Neutrophil (primary cell): ENCODE data around the gene KMT2D.

Experiments used
- H3K27ac ChIP-seq: fragments of 200-600 bp; sonication (generic); 2 replicates; pipeline ENCODE4 v1.5.1; 2016; ENCODE audit warnings: mild to moderate bottlenecking, moderate library complexity
- H3K27me3 ChIP-seq: fragments of 200-600 bp; sonication (generic); 2 replicates; pipeline ENCODE4 v1.6.0; 2016; ENCODE audit warnings: mild to moderate bottlenecking
- H3K36me3 ChIP-seq: fragments of 200-600 bp; sonication (generic); 2 replicates; pipeline ENCODE4 v1.5.1; 2017
- H3K4me1 ChIP-seq, 2 experiments: fragments of 200-600 bp in 1 of 2; sonication (generic) in 1 of 2; 1 replicate in 1 of 2; 2 replicates in 1 of 2; pipeline versions ENCODE4 v1.5.1 to v1.6.1; 2013 to 2016; ENCODE audit warnings: low read depth in 1 of 2, low read length in 1 of 2, mild to moderate bottlenecking in 1 of 2, moderate library complexity in 1 of 2; ENCODE audit not compliant: control insufficient read depth in 1 of 2, insufficient read depth in 1 of 2
- H3K4me3 ChIP-seq, 2 experiments: fragments of 200-600 bp in 1 of 2; sonication (generic) in 1 of 2; 1 replicate in 1 of 2; 2 replicates in 1 of 2; pipeline ENCODE4 v1.5.1; 2013 to 2016; ENCODE audit warnings: low read depth in 1 of 2, low read length in 1 of 2, mild to moderate bottlenecking in 1 of 2, moderate library complexity in 1 of 2
- H3K9me3 ChIP-seq: fragments of 200-600 bp; sonication (generic); 2 replicates; pipeline ENCODE4 v1.5.1; 2016
- TF ChIP-seq, protein P1 (sequence below): fragments of 200-600 bp; sonication (generic); IDR thresholded peaks from 2 replicates; pipeline ENCODE4 v1.5.1; 2016; ENCODE audit warnings: antibody characterized with exemption

Gene KMT2D

DNA sequence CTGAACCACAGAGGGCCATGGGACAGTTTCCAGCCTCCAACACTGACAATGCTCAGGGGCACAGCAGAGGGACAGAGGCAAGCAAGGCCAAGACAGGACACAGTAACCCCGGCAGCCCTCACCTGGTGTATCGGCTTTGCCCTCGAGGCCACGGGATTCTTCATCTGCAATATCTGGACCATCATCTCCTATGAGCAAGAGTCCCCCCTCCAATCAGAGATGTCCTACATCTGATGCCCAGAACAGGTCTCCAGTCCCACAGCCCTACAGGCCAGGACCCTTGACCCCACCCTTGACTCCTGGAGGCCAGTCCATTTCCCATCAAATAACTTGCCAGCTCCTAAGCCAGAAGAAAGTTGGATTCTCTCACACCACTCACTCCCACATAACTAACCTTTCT is 17.4 kb downstream of the KMT2D start:
- H3K27ac ChIP-seq: no peak overlapping the region

DNA sequence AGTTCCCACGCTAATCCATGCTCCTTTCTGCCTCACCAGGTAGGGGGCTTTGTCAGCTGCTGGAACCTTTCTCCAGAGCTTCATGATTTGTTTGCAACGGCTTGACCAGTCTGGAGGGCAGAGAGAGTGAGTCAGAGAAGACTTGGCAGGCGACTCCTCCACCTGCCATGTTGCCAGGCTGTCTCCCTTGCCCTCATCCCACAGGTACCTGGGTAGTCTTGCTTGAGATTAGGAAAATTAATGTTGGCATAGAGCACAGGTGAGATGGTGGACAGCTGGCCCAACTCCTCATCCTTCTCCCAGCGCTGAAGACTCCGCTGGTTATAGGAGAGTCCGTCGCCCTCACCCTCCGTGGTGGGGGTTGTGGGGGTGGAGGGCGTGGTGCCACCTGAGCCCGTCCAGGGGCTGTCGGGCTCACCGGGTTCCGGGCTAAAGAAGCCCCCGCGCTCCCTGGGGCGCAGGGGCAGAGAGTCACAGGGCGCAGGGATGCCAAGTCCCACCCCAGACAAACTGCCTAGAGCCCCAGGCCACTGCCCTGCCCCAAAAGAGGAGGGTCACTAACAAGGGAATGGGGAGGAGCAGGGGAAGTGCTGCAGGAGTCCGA is 18.6 kb downstream of the KMT2D start:
- Histone ChIP-seq H3K4me1 (peaks cover 0 to 3% of the 10 kb centered on the region in 2 experiments), H3K36me3 (peaks cover 100% of the 10 kb centered on the region), H3K9me3 (no peaks in the 10 kb centered on the region), H3K27me3 (no peaks in the 10 kb centered on the region), H3K4me3 (no peak overlapping the region), H3K27ac (no peak overlapping the region)
- TF ChIP-seq, protein P1, sequence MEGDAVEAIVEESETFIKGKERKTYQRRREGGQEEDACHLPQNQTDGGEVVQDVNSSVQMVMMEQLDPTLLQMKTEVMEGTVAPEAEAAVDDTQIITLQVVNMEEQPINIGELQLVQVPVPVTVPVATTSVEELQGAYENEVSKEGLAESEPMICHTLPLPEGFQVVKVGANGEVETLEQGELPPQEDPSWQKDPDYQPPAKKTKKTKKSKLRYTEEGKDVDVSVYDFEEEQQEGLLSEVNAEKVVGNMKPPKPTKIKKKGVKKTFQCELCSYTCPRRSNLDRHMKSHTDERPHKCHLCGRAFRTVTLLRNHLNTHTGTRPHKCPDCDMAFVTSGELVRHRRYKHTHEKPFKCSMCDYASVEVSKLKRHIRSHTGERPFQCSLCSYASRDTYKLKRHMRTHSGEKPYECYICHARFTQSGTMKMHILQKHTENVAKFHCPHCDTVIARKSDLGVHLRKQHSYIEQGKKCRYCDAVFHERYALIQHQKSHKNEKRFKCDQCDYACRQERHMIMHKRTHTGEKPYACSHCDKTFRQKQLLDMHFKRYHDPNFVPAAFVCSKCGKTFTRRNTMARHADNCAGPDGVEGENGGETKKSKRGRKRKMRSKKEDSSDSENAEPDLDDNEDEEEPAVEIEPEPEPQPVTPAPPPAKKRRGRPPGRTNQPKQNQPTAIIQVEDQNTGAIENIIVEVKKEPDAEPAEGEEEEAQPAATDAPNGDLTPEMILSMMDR: no peak

More for the DNA sequence above, 17.4 kb downstream of the KMT2D start:
- Histone ChIP-seq H3K27me3 (no peaks in the 10 kb centered on the region), H3K4me1 (peaks cover 0 to 3% of the 10 kb centered on the region in 2 experiments), H3K9me3 (no peaks in the 10 kb centered on the region), H3K36me3 (peaks cover 100% of the 10 kb centered on the region), H3K4me3 (no peak overlapping the region)
- TF ChIP-seq, protein P1: no peak

DNA sequence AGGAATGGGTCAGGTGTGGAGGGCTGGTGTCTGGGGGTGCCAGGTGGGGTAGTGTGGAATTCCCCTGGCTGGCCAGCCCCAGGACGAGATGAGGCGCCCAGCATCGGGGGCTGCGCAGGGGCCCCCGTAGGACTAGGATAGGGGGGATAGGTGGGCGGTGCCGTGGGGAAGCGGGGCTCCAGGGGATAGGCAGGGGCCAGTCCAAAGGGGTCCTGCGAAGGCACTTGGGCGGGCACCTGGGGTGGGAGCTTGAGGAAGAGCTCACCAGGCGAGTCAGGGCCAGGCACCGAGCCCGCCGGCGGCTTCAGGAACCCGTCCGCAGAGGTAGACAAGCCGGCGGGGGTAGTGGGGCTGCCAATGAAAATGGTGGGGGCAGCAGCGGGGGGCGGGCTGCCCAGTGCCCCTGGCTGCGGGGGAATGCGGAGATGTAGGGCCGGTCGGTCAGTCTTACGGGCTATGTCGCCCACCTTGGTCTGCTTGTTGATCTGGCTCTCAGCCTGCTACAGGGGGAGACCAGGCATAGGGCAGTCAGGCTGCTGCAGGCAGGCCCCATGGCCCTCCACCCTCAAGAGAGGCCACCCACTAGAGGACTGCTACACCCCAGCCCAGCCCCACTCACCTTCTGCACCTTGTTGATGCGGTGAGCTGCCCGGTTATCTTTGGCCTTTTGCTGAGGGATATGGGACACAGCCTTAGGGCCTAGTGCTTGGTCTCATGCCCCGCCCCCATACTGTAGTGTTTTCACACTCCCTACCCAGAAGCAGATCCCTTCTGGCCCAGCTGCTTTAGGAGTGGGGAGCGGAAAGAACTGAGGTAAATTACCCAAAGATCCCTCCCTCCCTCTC is 19.3 kb downstream of the KMT2D start:
- Histone ChIP-seq H3K27ac (no peak overlapping the region), H3K4me3 (no peak overlapping the region), H3K36me3 (peaks cover 99% of the 10 kb centered on the region), H3K4me1 (peaks cover under 1 to 3% of the 10 kb centered on the region in 2 experiments), H3K27me3 (no peaks in the 10 kb centered on the region), H3K9me3 (no peaks in the 10 kb centered on the region)
- TF ChIP-seq, protein P1: no peak

DNA sequence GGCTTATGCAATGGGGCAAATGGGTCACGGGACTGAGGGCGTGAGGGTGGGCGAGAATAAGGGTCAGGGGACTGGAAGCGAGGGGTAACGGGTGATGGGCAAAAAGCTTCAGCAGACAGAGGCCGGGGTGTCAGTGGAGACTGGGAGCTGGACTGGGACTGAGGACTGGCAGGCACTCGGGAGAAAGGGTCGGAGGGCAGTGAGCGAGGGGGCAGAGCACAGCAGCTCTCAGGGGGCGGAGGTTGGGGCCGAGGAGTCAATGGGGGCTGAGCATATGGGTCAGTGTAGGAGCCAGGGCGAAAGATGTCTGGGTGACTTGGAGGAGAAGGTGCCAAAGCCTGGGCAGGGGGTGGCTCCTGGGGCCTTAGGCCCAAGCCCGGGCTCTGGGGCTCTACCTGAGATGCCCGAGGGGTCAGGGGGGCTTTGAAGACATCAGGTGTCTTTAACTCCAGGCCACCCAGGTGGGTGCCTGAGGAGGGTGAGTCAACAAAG is 20.2 kb downstream of the KMT2D start:
- TF ChIP-seq, protein P1: no peak
- Histone ChIP-seq H3K27ac (no peak overlapping the region), H3K27me3 (no peaks in the 10 kb centered on the region), H3K4me3 (no peak overlapping the region), H3K4me1 (peaks cover 9 to 10% of the 10 kb centered on the region in 2 experiments), H3K9me3 (no peaks in the 10 kb centered on the region), H3K36me3 (peaks cover 97% of the 10 kb centered on the region)

DNA sequence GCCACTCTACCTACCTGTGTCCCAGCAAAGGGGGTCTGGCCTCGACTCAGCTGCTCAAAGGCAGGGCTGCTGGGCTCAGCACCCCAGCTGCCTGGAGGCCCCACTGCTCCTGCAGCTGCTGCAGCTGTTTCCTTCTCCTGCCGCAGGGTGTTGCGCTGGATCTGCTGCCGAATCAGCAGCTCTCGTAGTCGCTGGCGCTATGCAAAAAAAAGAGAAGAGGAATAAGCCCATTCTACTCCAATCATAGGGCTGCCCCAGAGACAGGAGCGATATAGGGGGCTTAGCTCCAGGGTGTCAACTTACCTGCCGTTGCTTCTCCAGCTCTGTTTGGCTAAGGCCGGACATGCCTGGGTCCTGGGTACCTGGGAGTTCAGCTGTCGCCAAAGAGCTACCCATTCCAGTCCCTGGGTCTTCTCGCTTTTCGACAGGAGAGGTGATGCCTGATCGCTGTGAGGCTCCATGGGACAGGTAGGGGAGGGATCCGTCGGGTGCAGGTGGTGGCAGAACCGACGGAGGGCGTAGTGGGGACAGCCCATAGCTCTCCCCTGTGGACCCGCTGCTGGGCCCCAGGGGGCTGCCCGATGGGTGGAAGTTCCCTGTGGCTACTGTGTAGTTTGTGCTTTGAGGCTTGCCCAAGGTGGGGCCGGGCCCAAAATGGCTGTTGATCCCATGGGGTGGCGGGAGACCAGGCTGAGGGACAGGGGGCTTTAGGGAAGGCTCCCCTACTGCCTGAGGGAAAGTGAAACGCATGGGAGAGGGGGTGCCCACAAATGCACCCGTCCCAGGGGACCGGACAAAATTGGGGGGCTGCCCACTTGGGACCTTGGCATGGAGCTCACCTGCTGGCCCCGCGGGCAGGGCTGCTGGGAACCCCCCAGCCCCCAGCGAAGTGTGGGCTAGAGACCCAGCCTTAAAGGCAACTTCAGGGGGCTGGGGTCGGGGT is 20.9 kb downstream of the KMT2D start:
- no peak overlapping the region for H3K27ac ChIP-seq
- H3K36me3 ChIP-seq: peaks cover 97% of the 10 kb centered on the region
- peaks cover 12 to 14% of the 10 kb centered on the region in 2 experiments for H3K4me1 ChIP-seq
- TF ChIP-seq, protein P1: no peak
- H3K27me3 ChIP-seq: no peaks in the 10 kb centered on the region
- no peaks in the 10 kb centered on the region for H3K9me3 ChIP-seq
- no peak overlapping the region for H3K4me3 ChIP-seq
